Neutrophil (primary cell): ENCODE data around the gene SPX.

Source experiments
- H3K27ac ChIP-seq: fragments of 200-600 bp; sonication (generic); 2 replicates; pipeline ENCODE4 v1.5.1; 2016; ENCODE audit warnings: mild to moderate bottlenecking, moderate library complexity
- H3K27me3 ChIP-seq: fragments of 200-600 bp; sonication (generic); 2 replicates; pipeline ENCODE4 v1.6.0; 2016; ENCODE audit warnings: mild to moderate bottlenecking
- H3K36me3 ChIP-seq: fragments of 200-600 bp; sonication (generic); 2 replicates; pipeline ENCODE4 v1.5.1; 2017
- H3K4me1 ChIP-seq, 2 experiments: fragments of 200-600 bp in 1 of 2; sonication (generic) in 1 of 2; 1 replicate in 1 of 2; 2 replicates in 1 of 2; pipeline versions ENCODE4 v1.5.1 to v1.6.1; 2013 to 2016; ENCODE audit warnings: low read depth in 1 of 2, low read length in 1 of 2, mild to moderate bottlenecking in 1 of 2, moderate library complexity in 1 of 2; ENCODE audit not compliant: control insufficient read depth in 1 of 2, insufficient read depth in 1 of 2
- H3K4me3 ChIP-seq, 2 experiments: fragments of 200-600 bp in 1 of 2; sonication (generic) in 1 of 2; 1 replicate in 1 of 2; 2 replicates in 1 of 2; pipeline ENCODE4 v1.5.1; 2013 to 2016; ENCODE audit warnings: low read depth in 1 of 2, low read length in 1 of 2, mild to moderate bottlenecking in 1 of 2, moderate library complexity in 1 of 2
- H3K9me3 ChIP-seq: fragments of 200-600 bp; sonication (generic); 2 replicates; pipeline ENCODE4 v1.5.1; 2016
- TF ChIP-seq, protein P1 (sequence below): fragments of 200-600 bp; sonication (generic); IDR thresholded peaks from 2 replicates; pipeline ENCODE4 v1.5.1; 2016; ENCODE audit warnings: antibody characterized with exemption

SPX gene

GRCh38 chr12:21558100-21558679, 32.1 kb downstream of the SPX start:
- Histone ChIP-seq H3K4me3 (no peak overlapping the region), H3K27ac (no peak overlapping the region), H3K9me3 (no peaks in the 10 kb centered on the region), H3K4me1 (no peaks in the 10 kb centered on the region), H3K27me3 (no peaks in the 10 kb centered on the region), H3K36me3 (no peaks in the 10 kb centered on the region)
- TF ChIP-seq, protein P1, sequence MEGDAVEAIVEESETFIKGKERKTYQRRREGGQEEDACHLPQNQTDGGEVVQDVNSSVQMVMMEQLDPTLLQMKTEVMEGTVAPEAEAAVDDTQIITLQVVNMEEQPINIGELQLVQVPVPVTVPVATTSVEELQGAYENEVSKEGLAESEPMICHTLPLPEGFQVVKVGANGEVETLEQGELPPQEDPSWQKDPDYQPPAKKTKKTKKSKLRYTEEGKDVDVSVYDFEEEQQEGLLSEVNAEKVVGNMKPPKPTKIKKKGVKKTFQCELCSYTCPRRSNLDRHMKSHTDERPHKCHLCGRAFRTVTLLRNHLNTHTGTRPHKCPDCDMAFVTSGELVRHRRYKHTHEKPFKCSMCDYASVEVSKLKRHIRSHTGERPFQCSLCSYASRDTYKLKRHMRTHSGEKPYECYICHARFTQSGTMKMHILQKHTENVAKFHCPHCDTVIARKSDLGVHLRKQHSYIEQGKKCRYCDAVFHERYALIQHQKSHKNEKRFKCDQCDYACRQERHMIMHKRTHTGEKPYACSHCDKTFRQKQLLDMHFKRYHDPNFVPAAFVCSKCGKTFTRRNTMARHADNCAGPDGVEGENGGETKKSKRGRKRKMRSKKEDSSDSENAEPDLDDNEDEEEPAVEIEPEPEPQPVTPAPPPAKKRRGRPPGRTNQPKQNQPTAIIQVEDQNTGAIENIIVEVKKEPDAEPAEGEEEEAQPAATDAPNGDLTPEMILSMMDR, result no peak

GRCh38 chr12:21559855-21560569, 33.9 kb downstream of the SPX start:
- H3K9me3 ChIP-seq, result no peaks in the 10 kb centered on the region
- H3K36me3 ChIP-seq, result no peaks in the 10 kb centered on the region
- H3K4me1 ChIP-seq, result no peaks in the 10 kb centered on the region
- no peak overlapping the region for H3K4me3 ChIP-seq
- TF ChIP-seq, protein P1, result no peak
- H3K27me3 ChIP-seq, result no peaks in the 10 kb centered on the region
- H3K27ac ChIP-seq, result no peak overlapping the region

- no peaks in the 10 kb centered on the region for H3K27me3 ChIP-seq
- H3K4me1 ChIP-seq, result no peaks in the 10 kb centered on the region
- H3K4me3 ChIP-seq, result no peak overlapping the region
- H3K27ac ChIP-seq, result no peak overlapping the region
- H3K9me3 ChIP-seq, result no peaks in the 10 kb centered on the region
- H3K36me3 ChIP-seq, result no peaks in the 10 kb centered on the region
- TF ChIP-seq, protein P1, result no peak
Observed at GRCh38 chr12:21561158-21561557, 35.1 kb downstream of the SPX start.

DNA sequence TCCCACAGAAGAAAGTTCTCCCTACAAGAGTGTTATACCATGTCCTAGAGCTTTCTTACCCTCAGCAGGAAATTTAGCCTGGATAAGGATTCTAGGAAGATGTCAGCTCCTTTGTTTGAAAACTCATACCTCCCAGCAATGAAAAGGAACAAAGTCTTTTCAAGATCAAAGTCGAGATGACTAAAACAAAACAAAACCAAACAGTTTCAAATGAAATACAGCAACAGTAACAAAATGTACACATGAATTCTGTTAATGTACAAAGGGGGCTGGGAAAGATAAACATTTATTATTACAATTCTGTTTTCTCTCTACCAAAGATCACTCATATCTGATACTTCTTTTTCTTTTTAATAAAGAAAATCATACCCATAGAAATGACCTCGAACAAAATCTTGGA, 36.8 kb downstream of the SPX start:
- Histone ChIP-seq H3K27ac (no peak overlapping the region), H3K9me3 (no peaks in the 10 kb centered on the region), H3K4me3 (no peak overlapping the region), H3K4me1 (no peaks in the 10 kb centered on the region), H3K27me3 (no peaks in the 10 kb centered on the region), H3K36me3 (no peaks in the 10 kb centered on the region)
- TF ChIP-seq, protein P1, result no peak

DNA sequence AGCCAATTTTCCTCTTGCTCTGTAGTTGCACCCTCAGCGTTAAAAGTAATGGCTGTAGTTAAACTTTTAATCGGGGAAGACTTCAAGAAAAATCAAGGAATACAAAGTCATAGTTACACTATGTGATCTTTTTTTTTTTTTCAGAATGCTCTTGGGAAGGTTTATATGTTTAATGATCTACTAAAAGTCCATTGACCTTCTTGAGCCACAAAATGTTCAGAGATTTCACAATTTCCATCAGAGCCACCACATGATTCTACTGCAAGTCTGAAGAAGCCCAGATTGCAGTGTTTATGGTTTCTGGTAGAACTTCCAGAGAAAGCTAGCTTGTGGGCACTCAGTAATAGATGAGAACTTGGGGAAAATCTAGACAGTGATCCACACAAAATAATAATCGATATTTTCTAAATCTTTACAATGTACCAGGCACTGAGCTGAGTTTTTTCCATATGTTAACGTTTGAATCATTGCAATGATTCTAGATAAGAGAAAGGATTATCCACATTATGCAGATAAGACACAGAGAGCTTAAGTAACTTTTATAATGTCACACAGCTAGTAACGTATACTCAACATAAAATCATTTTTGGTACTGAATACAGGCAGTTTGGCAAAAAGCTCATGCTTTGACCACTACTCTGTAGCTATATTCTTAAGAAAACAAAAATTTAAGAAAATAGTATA, 40.3 kb downstream of the SPX start:
- TF ChIP-seq, protein P1, result no peak
- H3K4me3 ChIP-seq, result no peak overlapping the region
- H3K9me3 ChIP-seq, result no peaks in the 10 kb centered on the region
- H3K27me3 ChIP-seq, result no peaks in the 10 kb centered on the region
- no peaks in the 10 kb centered on the region for H3K36me3 ChIP-seq
- H3K27ac ChIP-seq, result no peak overlapping the region
- H3K4me1 ChIP-seq, result no peaks in the 10 kb centered on the region
